ENCODE results near the gene VPS39. TPM values are rescaled to one million over a fixed set of nuclear protein-coding genes. Genes with fewer than 3 reads are reported as not detected.

The VPS39 gene
- total RNA-seq, 1 experiment from 2014 or later: 55.2 TPM

DNA sequence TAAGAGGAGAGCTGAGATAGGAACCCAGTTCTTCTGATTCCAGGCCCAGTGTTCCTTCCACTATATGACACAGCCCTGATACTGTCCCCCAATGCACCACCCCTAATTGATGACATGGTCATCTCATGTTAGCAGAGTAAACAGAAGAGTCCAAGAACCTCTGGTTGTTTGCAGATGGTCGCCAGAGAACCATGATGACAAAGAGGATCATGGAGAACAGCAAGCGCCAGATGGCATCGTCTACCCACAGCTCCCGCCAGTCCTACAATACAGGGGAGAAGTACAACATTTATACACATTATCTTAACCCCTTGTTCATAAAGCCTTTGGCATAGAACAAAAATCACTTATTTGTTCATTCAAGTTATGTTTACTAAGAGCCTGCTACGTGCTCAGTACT is 18.5 kb upstream of the VPS39 start:
- no peak for ATAC-seq
- no TSS peak for BruUV-seq (replicated peaks)
- Histone ChIP-seq H3K4me1 (ENCODE audit: control insufficient read depth, insufficient read depth, low read length) (no peaks in the 10 kb centered on the region), H3K4me3 (ENCODE audit: low read depth in 2 of 2, low read length in 2 of 2) (no peak overlapping the region), H3K36me3 (ENCODE audit: control insufficient read depth, insufficient read depth, low read length) (peaks cover 31% of the 10 kb centered on the region), H3K27ac (ENCODE audit: low read length) (no peak overlapping the region), H3K9me3 (ENCODE audit: control insufficient read depth, insufficient read depth, low read depth, low read length) (no peaks in the 10 kb centered on the region), H3K27me3 (ENCODE audit: control insufficient read depth, insufficient read depth, low read length) (no peaks in the 10 kb centered on the region)
- DNase-seq (ENCODE audit: low read depth, low spot score): no peak
- intact Hi-C loops (cut with micrococcal nuclease; ENCODE audit: unreplicated experiment): no loop called here
- ChIA-PET POLR2A (no interaction called here), CTCF (no interaction called here)
- TF ChIP-seq POLR2AphosphoS5 (IDR thresholded peaks at IDR 0.05; ENCODE audit: low read depth, low read length) (no peak), REST (IDR thresholded peaks at IDR 0.05; ENCODE audit: insufficient read depth in 1 of 2, low read depth in 2 of 2, low read length in 1 of 2) (no peak), SIN3A (IDR thresholded peaks at IDR 0.05; ENCODE audit: borderline replicate concordance, insufficient read depth, low read depth, low read length) (no peak), TCF7L2 (IDR thresholded peaks at IDR 0.05; ENCODE audit: low read depth, low read length) (no peak)
- TF ChIP-seq, protein P1, sequence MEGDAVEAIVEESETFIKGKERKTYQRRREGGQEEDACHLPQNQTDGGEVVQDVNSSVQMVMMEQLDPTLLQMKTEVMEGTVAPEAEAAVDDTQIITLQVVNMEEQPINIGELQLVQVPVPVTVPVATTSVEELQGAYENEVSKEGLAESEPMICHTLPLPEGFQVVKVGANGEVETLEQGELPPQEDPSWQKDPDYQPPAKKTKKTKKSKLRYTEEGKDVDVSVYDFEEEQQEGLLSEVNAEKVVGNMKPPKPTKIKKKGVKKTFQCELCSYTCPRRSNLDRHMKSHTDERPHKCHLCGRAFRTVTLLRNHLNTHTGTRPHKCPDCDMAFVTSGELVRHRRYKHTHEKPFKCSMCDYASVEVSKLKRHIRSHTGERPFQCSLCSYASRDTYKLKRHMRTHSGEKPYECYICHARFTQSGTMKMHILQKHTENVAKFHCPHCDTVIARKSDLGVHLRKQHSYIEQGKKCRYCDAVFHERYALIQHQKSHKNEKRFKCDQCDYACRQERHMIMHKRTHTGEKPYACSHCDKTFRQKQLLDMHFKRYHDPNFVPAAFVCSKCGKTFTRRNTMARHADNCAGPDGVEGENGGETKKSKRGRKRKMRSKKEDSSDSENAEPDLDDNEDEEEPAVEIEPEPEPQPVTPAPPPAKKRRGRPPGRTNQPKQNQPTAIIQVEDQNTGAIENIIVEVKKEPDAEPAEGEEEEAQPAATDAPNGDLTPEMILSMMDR (IDR thresholded peaks at IDR 0.05): no peak
- in situ Hi-C loops (cut with HindIII; ENCODE audit: low pct_unique_long_range_greater_than_20kb, low sequenced_read_pairs): no loop called here

GRCh38 chr15:42220216-42220615 is 12.1 kb upstream of the VPS39 start:
- no peaks in the 10 kb centered on the region for H3K27me3 ChIP-seq (ENCODE audit: control insufficient read depth, insufficient read depth, low read length)
- CTCF ChIA-PET: no interaction called here

More at GRCh38 chr15:42220216-42220615, 12.1 kb upstream of the VPS39 start:
- no peak overlapping the region for H3K27ac ChIP-seq (ENCODE audit: low read length)
- intact Hi-C loops (cut with micrococcal nuclease; ENCODE audit: unreplicated experiment): no loop called here
- H3K4me3 ChIP-seq (ENCODE audit: low read depth in 2 of 2, low read length in 2 of 2): no peak overlapping the region
- ATAC-seq (no peak), DNase-seq (ENCODE audit: low read depth, low spot score) (no peak)
- TF ChIP-seq SIN3A (IDR thresholded peaks at IDR 0.05; ENCODE audit: borderline replicate concordance, insufficient read depth, low read depth, low read length): no peak
- TF ChIP-seq REST (IDR thresholded peaks at IDR 0.05; ENCODE audit: insufficient read depth in 1 of 2, low read depth in 2 of 2, low read length in 1 of 2): no peak
- TF ChIP-seq TCF7L2 (IDR thresholded peaks at IDR 0.05; ENCODE audit: low read depth, low read length): no peak
- no peak for TF ChIP-seq POLR2AphosphoS5 (IDR thresholded peaks at IDR 0.05; ENCODE audit: low read depth, low read length)
- TF ChIP-seq, protein P1 (IDR thresholded peaks at IDR 0.05): no peak
- in situ Hi-C loops (cut with HindIII; ENCODE audit: low pct_unique_long_range_greater_than_20kb, low sequenced_read_pairs): no loop called here
- peaks cover 39% of the 10 kb centered on the region for H3K36me3 ChIP-seq (ENCODE audit: control insufficient read depth, insufficient read depth, low read length)
- H3K9me3 ChIP-seq (ENCODE audit: control insufficient read depth, insufficient read depth, low read depth, low read length): no peaks in the 10 kb centered on the region
- no peaks in the 10 kb centered on the region for H3K4me1 ChIP-seq (ENCODE audit: control insufficient read depth, insufficient read depth, low read length)
- POLR2A ChIA-PET: no interaction called here
- BruUV-seq (replicated peaks): no TSS peak

Data from Panc1 (cell line).